HG03571 (cell line): ENCODE data around the gene MAN1C1.

Experiments used
- ATAC-seq: cut with Tn5 transposase; IDR thresholded peaks from one replicate; pipeline ENCODE4 v1.9.1; 2021; ENCODE audit not compliant: unreplicated experiment

MAN1C1 gene

DNA sequence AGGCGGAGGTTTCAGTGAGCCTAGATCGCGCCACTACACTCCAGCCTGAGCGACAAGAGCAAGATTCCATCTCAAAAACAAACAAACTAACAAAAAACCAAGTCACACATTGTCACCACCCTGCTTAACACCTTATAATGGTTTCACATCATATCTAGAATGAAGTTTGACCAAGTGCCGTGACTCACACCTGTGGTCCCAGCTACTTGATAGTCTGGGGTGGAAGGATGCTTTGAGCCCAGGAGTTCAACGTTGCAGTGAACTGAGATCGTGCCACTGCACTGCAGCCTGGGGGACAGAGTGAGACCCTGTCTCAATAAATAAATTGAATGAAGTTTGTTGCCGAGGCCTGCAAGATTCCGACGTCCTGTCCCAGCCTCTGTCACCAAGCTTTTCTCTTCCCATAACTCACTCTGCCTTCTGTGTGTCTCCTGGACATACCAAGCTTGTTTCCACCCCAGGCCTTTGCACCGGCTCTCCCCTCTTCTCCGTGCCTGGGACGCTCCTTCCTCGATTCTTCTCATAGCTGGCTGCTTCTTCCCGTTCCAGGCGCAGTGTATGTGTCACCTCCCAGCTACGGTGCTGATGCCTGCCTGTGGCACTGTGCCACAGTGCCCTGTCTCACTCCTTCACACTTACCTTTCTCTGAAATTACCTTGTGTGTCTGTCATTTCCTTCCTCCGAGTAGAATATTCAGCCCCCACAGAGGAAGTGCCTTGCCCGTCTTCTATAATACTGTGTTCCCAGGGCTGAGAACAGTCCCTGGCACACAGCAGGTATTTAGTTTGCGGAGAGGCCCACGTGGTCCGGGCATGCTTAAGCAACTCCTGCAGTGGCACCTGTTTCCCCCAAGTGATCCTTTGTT, 179.6 kb downstream of the MAN1C1 start:
- ATAC-seq, result no peak

- ATAC-seq, result no peak
Measured at GRCh38 chr1:25796811-25797458, 180.3 kb downstream of the MAN1C1 start.

DNA sequence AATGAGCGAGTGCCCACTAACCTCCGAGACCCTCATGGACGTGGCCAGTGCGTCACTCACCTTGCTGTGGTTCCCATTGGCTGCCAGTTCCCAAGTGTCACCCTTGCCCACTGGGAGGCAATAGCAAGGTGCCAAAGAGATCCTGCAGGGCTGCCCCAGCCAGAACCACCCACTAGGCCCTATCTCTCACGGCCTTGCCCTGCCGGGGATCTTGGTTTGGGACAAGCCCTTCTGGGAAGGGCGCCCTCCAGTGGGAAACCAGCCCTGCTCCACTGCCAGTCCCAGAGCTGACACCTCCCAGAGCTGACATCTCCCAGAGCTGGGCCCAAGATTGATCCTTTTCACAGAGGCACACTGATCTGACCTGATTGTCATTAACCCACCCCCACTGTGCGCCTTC, 181.3 kb downstream of the MAN1C1 start:
- no peak for ATAC-seq

GRCh38 chr1:25798666-25799351, 182.2 kb downstream of the MAN1C1 start:
- ATAC-seq, result no peak

- ATAC-seq, result no peak
Measured at GRCh38 chr1:25799352-25799934, 182.9 kb downstream of the MAN1C1 start.

- no peak for ATAC-seq
Measured at GRCh38 chr1:25799935-25800702, 183.5 kb downstream of the MAN1C1 start, which contains the start of gene SELENON. TSS of gene SELENON (plus strand) at chr1:25800193. CDS start at chr1:25800231, 38 bp downstream.

- ATAC-seq, result no peak
Measured at GRCh38 chr1:25800703-25801377, 184.2 kb downstream of the MAN1C1 start.

DNA sequence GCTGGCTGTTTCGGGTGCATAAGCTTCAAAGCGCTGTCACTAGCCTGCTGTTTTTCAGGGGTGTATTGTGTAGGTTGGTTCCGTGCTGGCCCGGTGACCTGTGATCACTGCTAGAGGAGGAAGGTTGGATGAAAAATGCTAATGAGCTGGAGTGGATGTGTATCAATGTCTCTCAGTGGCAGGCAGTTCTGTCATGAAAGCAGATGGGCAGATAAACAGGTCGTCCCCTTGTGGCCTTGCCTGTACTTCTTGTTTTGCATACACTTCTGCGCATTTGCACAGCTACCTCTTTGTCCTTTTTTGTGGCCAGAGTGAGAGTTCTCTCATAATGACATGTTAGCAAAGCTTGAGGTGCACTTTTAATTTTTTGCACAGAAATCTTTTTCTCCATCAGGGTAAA, 186.3 kb downstream of the MAN1C1 start:
- ATAC-seq, result no peak

GRCh38 chr1:25803368-25803767, 186.8 kb downstream of the MAN1C1 start:
- no peak for ATAC-seq

DNA sequence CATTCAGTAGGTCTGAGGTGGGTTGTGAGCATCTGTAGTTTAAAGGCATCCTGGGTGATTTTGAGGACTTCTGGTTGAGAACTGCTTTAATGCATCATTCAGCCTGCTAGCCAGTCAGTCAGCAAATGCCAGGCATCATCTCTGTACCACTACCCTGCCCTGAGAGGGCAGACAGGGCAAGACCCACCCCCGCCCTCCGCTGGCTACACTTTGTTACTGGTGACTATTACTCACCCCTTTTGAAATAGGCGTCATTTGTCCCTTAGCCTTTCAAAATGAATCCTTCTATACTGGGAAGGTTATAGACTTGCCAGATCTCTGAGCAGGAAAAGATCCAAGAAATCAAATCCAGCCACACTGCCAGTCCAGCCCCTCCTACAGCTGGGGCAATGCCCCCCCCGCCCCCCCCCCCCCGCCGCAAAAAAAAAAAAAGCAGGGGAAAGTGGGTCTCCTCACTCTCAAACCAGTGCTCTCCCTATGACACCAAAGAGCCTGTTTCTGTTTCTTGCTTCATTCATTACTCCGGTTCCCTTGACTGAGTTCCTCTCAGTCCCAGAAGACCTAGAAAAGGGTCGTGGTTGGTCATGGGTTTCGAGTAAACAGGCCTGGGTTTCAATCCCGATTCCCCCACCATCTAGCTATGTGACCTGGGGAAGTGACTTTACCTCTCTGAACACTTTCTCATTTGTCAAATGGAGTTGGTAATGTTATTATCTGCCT, 187.8 kb downstream of the MAN1C1 start:
- no peak for ATAC-seq

GRCh38 chr1:25804964-25805862, 188.6 kb downstream of the MAN1C1 start:
- ATAC-seq, result no peak

- no peak for ATAC-seq
Measured at GRCh38 chr1:25805863-25806225, 189.3 kb downstream of the MAN1C1 start.

- ATAC-seq, result no peak
Measured at GRCh38 chr1:25806418-25806817, 189.8 kb downstream of the MAN1C1 start.

GRCh38 chr1:25807480-25808390, 191.1 kb downstream of the MAN1C1 start:
- ATAC-seq, result no peak

DNA sequence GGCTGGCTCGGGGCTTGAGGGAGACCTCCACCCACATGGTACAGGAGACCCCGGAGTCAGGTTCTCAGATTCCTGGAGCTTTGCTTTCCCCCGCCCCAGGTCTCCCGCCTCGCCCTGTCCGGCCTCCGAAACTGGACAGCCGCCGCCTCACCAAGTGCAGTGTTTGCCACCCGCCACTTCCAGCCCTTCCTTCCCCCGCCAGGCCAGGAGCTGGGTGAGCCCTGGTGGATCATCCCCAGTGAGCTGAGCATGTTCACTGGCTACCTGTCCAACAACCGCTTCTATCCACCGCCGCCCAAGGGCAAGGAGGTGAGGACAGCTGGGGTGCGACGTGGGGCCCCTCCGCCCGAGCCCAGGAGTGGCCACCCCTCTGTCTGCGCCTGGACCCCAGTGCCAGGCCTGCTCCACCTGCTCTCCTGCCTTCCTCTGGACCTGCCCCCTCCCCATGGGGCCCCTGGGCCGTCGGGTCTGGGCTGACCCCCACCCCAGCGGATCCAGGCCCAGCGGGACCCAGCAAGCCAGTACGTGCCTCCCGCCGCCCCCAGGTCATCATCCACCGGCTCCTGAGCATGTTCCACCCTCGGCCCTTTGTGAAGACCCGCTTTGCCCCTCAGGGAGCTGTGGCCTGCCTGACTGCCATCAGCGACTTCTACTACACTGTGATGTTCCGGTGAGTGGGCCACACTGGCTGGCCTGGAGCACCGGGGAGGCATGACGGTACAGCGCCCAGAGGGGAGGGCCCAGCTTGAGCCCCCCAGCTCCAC, 192.1 kb downstream of the MAN1C1 start:
- no peak for ATAC-seq

- no peak for ATAC-seq
Measured at GRCh38 chr1:25809283-25809926, 192.8 kb downstream of the MAN1C1 start.
